ENCODE measurements around the gene SIRT3. TPM values are rescaled to one million over a fixed set of nuclear protein-coding genes. Genes with fewer than 3 reads are reported as not detected.

The SIRT3 gene
- total RNA-seq, 1 experiment from 2014 or later, result 37.5 TPM

- ChIA-PET CTCF (no interaction called here), POLR2A (no interaction called here)
- no peaks in the 10 kb centered on the region for H3K36me3 ChIP-seq (ENCODE audit: control insufficient read depth, insufficient read depth, low read length)
- in situ Hi-C loops (cut with HindIII; ENCODE audit: low pct_unique_long_range_greater_than_20kb, low sequenced_read_pairs), result no loop called here
- H3K4me3 ChIP-seq (ENCODE audit: low read depth in 2 of 2, low read length in 2 of 2), result no peak overlapping the region
- no peaks in the 10 kb centered on the region for H3K9me3 ChIP-seq (ENCODE audit: control insufficient read depth, insufficient read depth, low read depth, low read length)
- no peaks in the 10 kb centered on the region for H3K4me1 ChIP-seq (ENCODE audit: control insufficient read depth, insufficient read depth, low read length)
- TF ChIP-seq REST (IDR thresholded peaks at IDR 0.05; ENCODE audit: insufficient read depth in 1 of 2, low read depth in 2 of 2, low read length in 1 of 2) (no peak), POLR2AphosphoS5 (IDR thresholded peaks at IDR 0.05; ENCODE audit: low read depth, low read length) (no peak), TCF7L2 (IDR thresholded peaks at IDR 0.05; ENCODE audit: low read depth, low read length) (no peak), SIN3A (IDR thresholded peaks at IDR 0.05; ENCODE audit: borderline replicate concordance, insufficient read depth, low read depth, low read length) (no peak), CTCF (IDR thresholded peaks at IDR 0.05) (no peak)
- no peak overlapping the region for H3K27ac ChIP-seq (ENCODE audit: low read length)
- intact Hi-C loops (cut with micrococcal nuclease; ENCODE audit: unreplicated experiment), result no loop called here
- no peaks in the 10 kb centered on the region for H3K27me3 ChIP-seq (ENCODE audit: control insufficient read depth, insufficient read depth, low read length)
- DNase-seq (ENCODE audit: low read depth, low spot score) (no peak), ATAC-seq (no peak)
- BruUV-seq (replicated peaks), result no TSS peak
Measured at GRCh38 chr11:225734-226453, 10.2 kb downstream of the SIRT3 start.

- TF ChIP-seq REST (IDR thresholded peaks at IDR 0.05; ENCODE audit: insufficient read depth in 1 of 2, low read depth in 2 of 2, low read length in 1 of 2), result no peak
- no peak for TF ChIP-seq SIN3A (IDR thresholded peaks at IDR 0.05; ENCODE audit: borderline replicate concordance, insufficient read depth, low read depth, low read length)
- TF ChIP-seq POLR2AphosphoS5 (IDR thresholded peaks at IDR 0.05; ENCODE audit: low read depth, low read length), result no peak
- TF ChIP-seq CTCF (IDR thresholded peaks at IDR 0.05), result no peak
- no peak overlapping the region for H3K27ac ChIP-seq (ENCODE audit: low read length)
- no peaks in the 10 kb centered on the region for H3K27me3 ChIP-seq (ENCODE audit: control insufficient read depth, insufficient read depth, low read length)
- in situ Hi-C loops (cut with HindIII; ENCODE audit: low pct_unique_long_range_greater_than_20kb, low sequenced_read_pairs) (no loop called here), intact Hi-C loops (cut with micrococcal nuclease; ENCODE audit: unreplicated experiment) (no loop called here)
- H3K36me3 ChIP-seq (ENCODE audit: control insufficient read depth, insufficient read depth, low read length), result no peaks in the 10 kb centered on the region
- ATAC-seq, result no peak
- H3K9me3 ChIP-seq (ENCODE audit: control insufficient read depth, insufficient read depth, low read depth, low read length), result no peaks in the 10 kb centered on the region
- BruUV-seq (replicated peaks), result no TSS peak
- ChIA-PET CTCF (no interaction called here), POLR2A (no interaction called here)
- no peak overlapping the region for H3K4me3 ChIP-seq (ENCODE audit: low read depth in 2 of 2, low read length in 2 of 2)
- no peaks in the 10 kb centered on the region for H3K4me1 ChIP-seq (ENCODE audit: control insufficient read depth, insufficient read depth, low read length)
- no peak for DNase-seq (ENCODE audit: low read depth, low spot score)
Measured at GRCh38 chr11:224424-224823, 11.7 kb downstream of the SIRT3 start.
